Measurements from ENCODE around the gene CDX1.

DNA sequence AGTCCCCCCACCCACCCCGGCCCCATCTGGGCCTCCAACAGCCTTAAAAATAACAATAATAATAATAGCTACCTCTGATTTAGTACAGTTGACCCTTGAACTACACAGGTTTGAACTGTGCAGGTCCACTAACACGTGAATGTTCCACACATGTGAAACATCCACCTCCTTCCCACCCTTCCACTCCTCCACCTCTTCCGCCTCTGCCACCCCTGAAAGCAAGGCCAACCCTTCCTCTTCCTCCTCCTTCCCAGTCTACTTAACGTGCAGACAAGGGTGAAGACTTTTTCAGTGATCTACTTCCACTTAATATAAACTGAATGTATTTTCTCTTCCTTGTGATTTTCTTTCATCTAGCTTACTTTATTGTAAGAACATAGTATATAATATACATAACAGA is 21.7 kb upstream of the CDX1 start:
- TF ChIP-seq ASH2L (IDR thresholded peaks at IDR 0.05; ENCODE audit: low read length) (no peak), CREB1 (IDR thresholded peaks at IDR 0.05) (no peak), SIRT6 (IDR thresholded peaks at IDR 0.05; ENCODE audit: low read length) (no peak), SP1 (IDR thresholded peaks at IDR 0.05; ENCODE audit: low read depth, low read length) (no peak)
- TF ChIP-seq, protein P1, sequence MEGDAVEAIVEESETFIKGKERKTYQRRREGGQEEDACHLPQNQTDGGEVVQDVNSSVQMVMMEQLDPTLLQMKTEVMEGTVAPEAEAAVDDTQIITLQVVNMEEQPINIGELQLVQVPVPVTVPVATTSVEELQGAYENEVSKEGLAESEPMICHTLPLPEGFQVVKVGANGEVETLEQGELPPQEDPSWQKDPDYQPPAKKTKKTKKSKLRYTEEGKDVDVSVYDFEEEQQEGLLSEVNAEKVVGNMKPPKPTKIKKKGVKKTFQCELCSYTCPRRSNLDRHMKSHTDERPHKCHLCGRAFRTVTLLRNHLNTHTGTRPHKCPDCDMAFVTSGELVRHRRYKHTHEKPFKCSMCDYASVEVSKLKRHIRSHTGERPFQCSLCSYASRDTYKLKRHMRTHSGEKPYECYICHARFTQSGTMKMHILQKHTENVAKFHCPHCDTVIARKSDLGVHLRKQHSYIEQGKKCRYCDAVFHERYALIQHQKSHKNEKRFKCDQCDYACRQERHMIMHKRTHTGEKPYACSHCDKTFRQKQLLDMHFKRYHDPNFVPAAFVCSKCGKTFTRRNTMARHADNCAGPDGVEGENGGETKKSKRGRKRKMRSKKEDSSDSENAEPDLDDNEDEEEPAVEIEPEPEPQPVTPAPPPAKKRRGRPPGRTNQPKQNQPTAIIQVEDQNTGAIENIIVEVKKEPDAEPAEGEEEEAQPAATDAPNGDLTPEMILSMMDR (IDR thresholded peaks at IDR 0.05; ENCODE audit: control extremely low read depth in 1 of 3, insufficient read depth in 1 of 3, low read depth in 1 of 3, low read length in 3 of 3): no peak
- TF ChIP-seq, protein P2, sequence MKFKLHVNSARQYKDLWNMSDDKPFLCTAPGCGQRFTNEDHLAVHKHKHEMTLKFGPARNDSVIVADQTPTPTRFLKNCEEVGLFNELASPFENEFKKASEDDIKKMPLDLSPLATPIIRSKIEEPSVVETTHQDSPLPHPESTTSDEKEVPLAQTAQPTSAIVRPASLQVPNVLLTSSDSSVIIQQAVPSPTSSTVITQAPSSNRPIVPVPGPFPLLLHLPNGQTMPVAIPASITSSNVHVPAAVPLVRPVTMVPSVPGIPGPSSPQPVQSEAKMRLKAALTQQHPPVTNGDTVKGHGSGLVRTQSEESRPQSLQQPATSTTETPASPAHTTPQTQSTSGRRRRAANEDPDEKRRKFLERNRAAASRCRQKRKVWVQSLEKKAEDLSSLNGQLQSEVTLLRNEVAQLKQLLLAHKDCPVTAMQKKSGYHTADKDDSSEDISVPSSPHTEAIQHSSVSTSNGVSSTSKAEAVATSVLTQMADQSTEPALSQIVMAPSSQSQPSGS (IDR thresholded peaks at IDR 0.05; ENCODE audit: low read length): no peak

Measured in H1 (cell line).